Thoracic aorta (tissue), 2 donors: ENCODE results near the gene SPATA20. TPM values are rescaled to one million over a fixed set of nuclear protein-coding genes. Genes with fewer than 3 reads are reported as not detected.

Source experiments
- ATAC-seq: fragments of 150-250 bp; one replicate; pipeline ENCODE4 v1.8.0; 2017; ENCODE audit warnings: low read depth; ENCODE audit not compliant: insufficient number of reproducible peaks, low FRiP score
- DNase-seq: peaks from one replicate; pipeline ENCODE4 v3.0.0-alpha.2; 2020; ENCODE audit warnings: low spot score
- H3K27ac ChIP-seq, 2 donors: fragments of 200-600 bp; sonication (generic); 1 replicate in 1 of 2; 2 replicates in 1 of 2; pipeline ENCODE4 v1.5.1; 2016; ENCODE audit warnings: mild to moderate bottlenecking in 2 of 2, moderate library complexity in 2 of 2
- H3K27me3 ChIP-seq: fragments of 200-600 bp; sonication (generic); replicated peaks from 2 replicates; pipeline ENCODE4 v1.6.0; 2016; ENCODE audit warnings: mild to moderate bottlenecking; ENCODE audit not compliant: insufficient read depth
- H3K36me3 ChIP-seq: fragments of 200-600 bp; sonication (generic); one replicate; pipeline ENCODE4 v1.5.1; 2016
- H3K4me1 ChIP-seq, 2 donors: fragments of 200-600 bp; sonication (generic); 1 replicate in 1 of 2; 2 replicates in 1 of 2; pipeline versions ENCODE4 v1.5.1 to v1.6.0; 2016; ENCODE audit warnings: low read depth in 2 of 2, mild to moderate bottlenecking in 1 of 2; ENCODE audit not compliant: control insufficient read depth in 1 of 2
- H3K4me3 ChIP-seq: fragments of 200-600 bp; sonication (generic); 2 replicates; pipeline ENCODE4 v1.5.1; 2016; ENCODE audit warnings: mild to moderate bottlenecking
- H3K9me3 ChIP-seq: fragments of 200-600 bp; sonication (generic); 2 replicates; pipeline ENCODE4 v1.5.1; 2016
- total RNA-seq, 2 donors: library from RNA; depleted of rRNA; stranded (reverse); fragments of >200 nt; gene quantifications; one replicate each; pipeline versions ENCODE4 v1.1.0 to v1.2.3, GENCODE V29; 2016
- TF ChIP-seq, protein P1 (sequence below): fragments of 200-600 bp; sonication (generic); IDR thresholded peaks from one replicate; pipeline ENCODE4 v1.5.1; 2019; ENCODE audit warnings: antibody characterized with exemption

SPATA20 gene
- total RNA-seq, 2 donors from 2014 or later: 82.8 to 118 TPM

GRCh38 chr17:50598487-50598886 is 51.5 kb downstream of the SPATA20 start:
- TF ChIP-seq, protein P1, sequence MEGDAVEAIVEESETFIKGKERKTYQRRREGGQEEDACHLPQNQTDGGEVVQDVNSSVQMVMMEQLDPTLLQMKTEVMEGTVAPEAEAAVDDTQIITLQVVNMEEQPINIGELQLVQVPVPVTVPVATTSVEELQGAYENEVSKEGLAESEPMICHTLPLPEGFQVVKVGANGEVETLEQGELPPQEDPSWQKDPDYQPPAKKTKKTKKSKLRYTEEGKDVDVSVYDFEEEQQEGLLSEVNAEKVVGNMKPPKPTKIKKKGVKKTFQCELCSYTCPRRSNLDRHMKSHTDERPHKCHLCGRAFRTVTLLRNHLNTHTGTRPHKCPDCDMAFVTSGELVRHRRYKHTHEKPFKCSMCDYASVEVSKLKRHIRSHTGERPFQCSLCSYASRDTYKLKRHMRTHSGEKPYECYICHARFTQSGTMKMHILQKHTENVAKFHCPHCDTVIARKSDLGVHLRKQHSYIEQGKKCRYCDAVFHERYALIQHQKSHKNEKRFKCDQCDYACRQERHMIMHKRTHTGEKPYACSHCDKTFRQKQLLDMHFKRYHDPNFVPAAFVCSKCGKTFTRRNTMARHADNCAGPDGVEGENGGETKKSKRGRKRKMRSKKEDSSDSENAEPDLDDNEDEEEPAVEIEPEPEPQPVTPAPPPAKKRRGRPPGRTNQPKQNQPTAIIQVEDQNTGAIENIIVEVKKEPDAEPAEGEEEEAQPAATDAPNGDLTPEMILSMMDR: no peak
- DNase-seq (no peak), ATAC-seq (no peak)
- H3K4me1 ChIP-seq: peaks cover 0 to 2% of the 10 kb centered on the region in 2 donors
- no peak overlapping the region for H3K27ac ChIP-seq
- H3K4me3 ChIP-seq: no peak overlapping the region
- no peaks in the 10 kb centered on the region for H3K36me3 ChIP-seq
- no peaks in the 10 kb centered on the region for H3K9me3 ChIP-seq
- H3K27me3 ChIP-seq: no peaks in the 10 kb centered on the region

GRCh38 chr17:50599606-50600005 is 52.6 kb downstream of the SPATA20 start:
- H3K9me3 ChIP-seq: no peaks in the 10 kb centered on the region
- no peak overlapping the region for H3K27ac ChIP-seq
- TF ChIP-seq, protein P1: no peak
- H3K27me3 ChIP-seq: no peaks in the 10 kb centered on the region
- no peak for ATAC-seq
- no peak overlapping the region for H3K4me3 ChIP-seq
- no peak for DNase-seq
- peaks cover 6% of the 10 kb centered on the region in 2 donors for H3K4me1 ChIP-seq
- no peaks in the 10 kb centered on the region for H3K36me3 ChIP-seq

DNA sequence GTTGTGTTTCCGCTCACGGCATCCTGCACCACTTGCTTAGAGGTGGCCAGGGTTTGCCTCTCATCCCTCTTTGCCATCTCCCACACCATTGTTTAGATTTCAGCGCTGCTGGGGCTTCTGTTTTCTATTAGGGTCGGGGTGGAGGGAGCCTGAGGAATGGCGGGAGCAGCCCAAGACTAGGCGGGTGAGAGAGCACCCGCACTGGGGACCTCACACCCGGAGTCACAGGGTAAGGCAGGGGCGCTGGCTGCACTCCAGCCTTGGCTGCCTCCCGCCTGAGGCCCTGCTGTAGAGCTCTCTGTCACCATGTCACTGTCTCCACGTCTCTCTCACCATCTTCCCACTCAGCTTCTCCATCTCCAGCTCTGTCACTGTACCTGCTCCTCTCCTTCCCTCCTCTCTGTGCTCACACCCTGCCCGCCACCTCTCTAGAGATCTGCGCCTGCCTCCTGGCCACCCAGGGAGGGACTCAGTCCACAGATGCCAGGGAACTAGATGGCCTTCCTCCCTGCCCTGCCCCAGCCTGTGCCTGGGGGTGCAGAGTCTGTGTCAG is 54.9 kb downstream of the SPATA20 start:
- peaks cover 8 to 12% of the 10 kb centered on the region in 2 donors for H3K4me1 ChIP-seq
- no peaks in the 10 kb centered on the region for H3K36me3 ChIP-seq
- H3K27me3 ChIP-seq: no peaks in the 10 kb centered on the region
- TF ChIP-seq, protein P1: no peak
- ATAC-seq: no peak
- H3K9me3 ChIP-seq: no peaks in the 10 kb centered on the region
- H3K27ac ChIP-seq: no peak overlapping the region
- H3K4me3 ChIP-seq: no peak overlapping the region
- DNase-seq: no peak

DNA sequence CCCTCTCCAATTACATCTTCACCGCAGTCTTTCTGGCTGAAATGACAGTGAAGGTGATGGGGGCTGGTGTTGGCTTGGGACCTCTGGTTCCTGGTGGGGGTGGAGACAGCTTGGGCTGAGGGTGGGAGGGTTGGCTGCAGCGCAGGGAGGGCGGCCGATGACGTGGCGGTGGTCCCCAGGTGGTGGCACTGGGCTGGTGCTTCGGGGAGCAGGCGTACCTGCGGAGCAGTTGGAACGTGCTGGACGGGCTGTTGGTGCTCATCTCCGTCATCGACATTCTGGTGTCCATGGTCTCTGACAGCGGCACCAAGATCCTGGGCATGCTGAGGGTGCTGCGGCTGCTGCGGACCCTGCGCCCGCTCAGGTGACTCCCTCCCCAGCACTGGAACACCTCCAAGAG is 55.9 kb downstream of the SPATA20 start:
- no peaks in the 10 kb centered on the region for H3K9me3 ChIP-seq
- TF ChIP-seq, protein P1: no peak
- H3K36me3 ChIP-seq: no peaks in the 10 kb centered on the region
- DNase-seq (no peak), ATAC-seq (no peak)
- H3K4me1 ChIP-seq: peaks cover 8 to 12% of the 10 kb centered on the region in 2 donors
- H3K27me3 ChIP-seq: no peaks in the 10 kb centered on the region
- H3K4me3 ChIP-seq: no peak overlapping the region
- H3K27ac ChIP-seq: no peak overlapping the region

DNA sequence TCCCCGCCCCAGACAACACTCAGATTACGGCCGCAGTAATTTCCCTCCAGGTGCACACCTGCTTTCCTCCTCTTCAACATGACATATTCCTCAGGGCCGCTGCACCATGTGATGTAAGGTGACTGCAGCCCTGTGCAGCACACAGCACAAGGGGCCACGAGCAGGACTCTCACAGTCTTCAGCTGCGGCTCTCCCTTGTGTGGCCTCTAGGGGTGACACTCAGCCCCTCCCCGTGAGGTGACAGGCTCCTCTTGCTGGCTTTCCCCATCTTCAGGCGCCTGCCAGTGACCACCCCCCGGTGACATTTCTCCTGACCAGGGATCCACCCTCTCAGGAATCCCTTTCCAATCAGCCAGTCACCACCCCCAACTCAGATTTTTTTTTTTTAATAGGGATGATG is 56.4 kb downstream of the SPATA20 start:
- no peaks in the 10 kb centered on the region for H3K27me3 ChIP-seq
- no peak overlapping the region for H3K27ac ChIP-seq
- TF ChIP-seq, protein P1: no peak
- ATAC-seq (no peak), DNase-seq (no peak)
- no peak overlapping the region for H3K4me3 ChIP-seq
- H3K9me3 ChIP-seq: no peaks in the 10 kb centered on the region
- H3K4me1 ChIP-seq: peaks cover 8 to 12% of the 10 kb centered on the region in 2 donors
- H3K36me3 ChIP-seq: no peaks in the 10 kb centered on the region
